IMR-90 (cell line): ENCODE results near the gene CDK13. TPM values are rescaled to one million over a fixed set of nuclear protein-coding genes. Genes with fewer than 3 reads are reported as not detected.

Experiments
- ATAC-seq: fragments of 200-7000 bp; cut with Tn5 transposase; 2 replicates; pipeline ENCODE4 v1.9.1; 2020; ENCODE audit warnings: low read depth, mild to moderate bottlenecking, moderate library complexity
- BruUV-seq: library from RNA; stranded (reverse); fragments of 400-500 nt; replicated peaks from 2 replicates; lab custom pipeline; 2021; lab: Mats Ljungman, UMichigan
- CTCF ChIA-PET: fragments of 300-600 bp; formaldehyde crosslinking; extraction: SDS; loops from one replicate; lab custom pipeline; 2021; ENCODE audit warnings: antibody characterized with exemption; lab: Yijun Ruan, JAX
- POLR2A ChIA-PET: fragments of 300-600 bp; sonication (Branson Sonifier 250); formaldehyde crosslinking; loops from one replicate; lab custom pipeline; 2022; ENCODE audit warnings: antibody characterized with exemption; ENCODE audit not compliant: unreplicated experiment; lab: Charles Lee
- DNase-seq: peaks from one replicate; pipeline ENCODE4 v3.0.0; 2013
- H2AFZ ChIP-seq: replicated peaks from 2 replicates; pipeline ENCODE3; 2013; ENCODE audit warnings: low read length, mild to moderate bottlenecking; ENCODE audit not compliant: poor library complexity
- H2AK5ac ChIP-seq: 2 replicates; pipeline ENCODE4 v1.6.1; 2013; ENCODE audit warnings: low read depth, low read length, inconsistent platforms
- H2AK9ac ChIP-seq: replicated peaks from 2 replicates; pipeline ENCODE3; 2013; ENCODE audit warnings: mild to moderate bottlenecking, low read depth, low read length, moderate library complexity; ENCODE audit not compliant: poor library complexity
- H2BK120ac ChIP-seq: 2 replicates; pipeline ENCODE4 v1.6.1; 2013; ENCODE audit warnings: low read depth, low read length, inconsistent platforms
- H2BK15ac ChIP-seq: 3 replicates; pipeline ENCODE4 v1.6.1; 2013; ENCODE audit warnings: low read depth, low read length, inconsistent platforms
- H2BK20ac ChIP-seq: 2 replicates; pipeline ENCODE4 v1.6.1; 2013; ENCODE audit warnings: low read depth, mild to moderate bottlenecking, inconsistent platforms, low read length, moderate library complexity
- H2BK5ac ChIP-seq: 2 replicates; pipeline ENCODE4 v1.6.1; 2013; ENCODE audit warnings: mild to moderate bottlenecking, low read depth, low read length, inconsistent platforms; ENCODE audit not compliant: poor library complexity, severe bottlenecking
- H3K14ac ChIP-seq: replicated peaks from 2 replicates; pipeline ENCODE4 v1.6.1; 2013; ENCODE audit warnings: low read depth, low read length, inconsistent platforms
- H3K18ac ChIP-seq: 2 replicates; pipeline ENCODE4 v1.6.1; 2013; ENCODE audit warnings: low read depth, low read length, control low read depth
- H3K23ac ChIP-seq: 2 replicates; pipeline ENCODE4 v1.6.1; 2013; ENCODE audit warnings: low read depth, low read length, inconsistent platforms
- H3K27ac ChIP-seq: 2 replicates; pipeline ENCODE4 v1.5.1; 2013; ENCODE audit warnings: mild to moderate bottlenecking, control low read depth, low read length; ENCODE audit not compliant: insufficient read depth
- H3K27me3 ChIP-seq: 2 replicates; pipeline ENCODE4 v1.6.1; 2013; ENCODE audit warnings: low read length; ENCODE audit not compliant: control insufficient read depth, insufficient read depth
- H3K36me3 ChIP-seq: 2 replicates; pipeline ENCODE4 v1.6.1; 2013; ENCODE audit warnings: low read length, mixed read lengths; ENCODE audit not compliant: control insufficient read depth, insufficient read depth
- H3K4ac ChIP-seq: 2 replicates; pipeline ENCODE4 v1.6.1; 2013; ENCODE audit warnings: low read depth, low read length, inconsistent platforms
- H3K4me1 ChIP-seq: 2 replicates; pipeline ENCODE4 v1.6.1; 2013; ENCODE audit warnings: low read length, mixed read lengths; ENCODE audit not compliant: control insufficient read depth, insufficient read depth
- H3K4me2 ChIP-seq: 2 replicates; pipeline ENCODE4 v1.6.1; 2013; ENCODE audit warnings: low read depth, mild to moderate bottlenecking, control low read depth, low read length, moderate library complexity
- H3K4me3 ChIP-seq: 2 replicates; pipeline ENCODE4 v1.5.1; 2013; ENCODE audit warnings: low read depth, mild to moderate bottlenecking, control low read depth, low read length, moderate library complexity; ENCODE audit not compliant: insufficient read depth
- H3K56ac ChIP-seq: 2 replicates; pipeline ENCODE4 v1.6.1; 2013; ENCODE audit warnings: low read length, inconsistent platforms; ENCODE audit not compliant: insufficient read depth; ENCODE audit errors: extremely low read depth
- H3K79me1 ChIP-seq, 2 experiments: 2 replicates each; pipeline ENCODE4 v1.6.1; 2013; ENCODE audit warnings: low read length in 2 of 2, inconsistent platforms in 1 of 2, low read depth in 1 of 2
- H3K9ac ChIP-seq: 2 replicates; pipeline ENCODE4 v1.6.1; 2013; ENCODE audit warnings: low read depth, low read length, control low read depth
- H3K9me1 ChIP-seq: 2 replicates; pipeline ENCODE4 v1.6.1; 2013; ENCODE audit warnings: low read length, inconsistent platforms; ENCODE audit not compliant: insufficient read depth
- H3K9me3 ChIP-seq: 2 replicates; pipeline ENCODE4 v1.6.1; 2013; ENCODE audit warnings: low read length; ENCODE audit not compliant: control insufficient read depth, insufficient read depth
- H4K20me1 ChIP-seq: 2 replicates; pipeline ENCODE4 v1.6.1; 2013; ENCODE audit warnings: low read length, inconsistent platforms; ENCODE audit not compliant: insufficient read depth
- H4K5ac ChIP-seq: 2 replicates; pipeline ENCODE4 v1.6.1; 2013; ENCODE audit warnings: mild to moderate bottlenecking, low read depth, low read length, control low read depth
- H4K8ac ChIP-seq, 2 experiments: 2 replicates each; pipeline ENCODE4 v1.6.1; 2013; ENCODE audit warnings: low read depth in 2 of 2, low read length in 2 of 2, control low read depth in 1 of 2, inconsistent platforms in 1 of 2
- H4K91ac ChIP-seq: 2 replicates; pipeline ENCODE4 v1.6.1; 2013; ENCODE audit warnings: low read depth, low read length, inconsistent platforms; ENCODE audit not compliant: insufficient read depth
- CEBPB ChIP-seq: IDR thresholded peaks from 2 replicates; pipeline ENCODE4 v1.6.1; 2012; ENCODE audit warnings: low read depth, low read length, improper control_type of control experiment
- NFE2L2 ChIP-seq: fragments of 150-350 bp; IDR thresholded peaks from 2 replicates; pipeline ENCODE4 v1.6.1; 2016; ENCODE audit warnings: low read depth, mild to moderate bottlenecking, low read length
- WGBS, 2 experiments: methylation state at CpG; one replicate each; pipeline versions ENCODE4 v1.1.5 to v1.1.7; 2013; ENCODE audit warnings: missing lambda C conversion rate in 2 of 2; ENCODE audit not compliant: insufficient read length in 1 of 2; ENCODE audit errors: extremely low coverage in 2 of 2; 5-methylcytosine and 5-hydroxymethylcytosine counted together
- dilution Hi-C: fragments of 300-500 bp; cut with HindIII; formaldehyde crosslinking; loops from one replicate; pipeline ENCODE4 v1.14.3; 2018; ENCODE audit warnings: low sequenced_read_pairs; ENCODE audit not compliant: unreplicated experiment
- in situ Hi-C: fragments of 300-500 bp; cut with MboI; formaldehyde crosslinking; loops from 3 replicates; pipeline ENCODE4 v1.14.3; 2019; ENCODE audit warnings: low sequenced_read_pairs, inconsistent platforms, mixed read lengths
- intact Hi-C: fragments of 100-400 bp; cut with micrococcal nuclease; formaldehyde crosslinking; loops from 2 replicates; pipeline ENCODE4 v1.10.0; 2022
- polyA plus RNA-seq, 3 experiments: library from polyadenylated mRNA; depleted of rRNA; stranded (reverse); fragments of >200 nt; gene quantifications; 2 replicates each; pipeline ENCODE4 v1.2.3, GENCODE V29; 2012; ENCODE audit warnings: low replicate concordance in 1 of 3
- total RNA-seq: library from RNA; depleted of rRNA; stranded (reverse); fragments of >200 nt; gene quantifications from 2 replicates; pipeline ENCODE4 v1.2.3, GENCODE V29; 2012

CDK13 gene
- total and polyA plus RNA-seq, 2 of the 4 experiments (the other 2 are of a cell fraction) = 20.1 to 50.4 TPM

- no peaks in the 10 kb centered on the region for H3K36me3 ChIP-seq
- DNase-seq (no peak), ATAC-seq (no peak)
- H2BK120ac ChIP-seq = no peak overlapping the region
- no peaks in the 10 kb centered on the region for H3K27me3 ChIP-seq
- no peak overlapping the region for H2BK20ac ChIP-seq
- no peak overlapping the region for H3K9ac ChIP-seq
- no peak overlapping the region for H2BK5ac ChIP-seq
- POLR2A ChIA-PET = no interaction called here
- dilution Hi-C loops = no loop called here
- H3K9me3 ChIP-seq = no peaks in the 10 kb centered on the region
- no peak overlapping the region for H2AFZ ChIP-seq
- H4K5ac ChIP-seq = no peak overlapping the region
- no peak overlapping the region for H2AK9ac ChIP-seq
- no peak overlapping the region for H3K14ac ChIP-seq
- no peak overlapping the region for H2AK5ac ChIP-seq
- CTCF ChIA-PET = no interaction called here
- no peak overlapping the region for H3K4me2 ChIP-seq
- BruUV-seq = no TSS peak
- in situ Hi-C loops = no loop called here
- H4K20me1 ChIP-seq = peaks cover 83% of the 10 kb centered on the region
- peaks cover 5% of the 10 kb centered on the region for H3K9me1 ChIP-seq
- TF ChIP-seq CEBPB (no peak), NFE2L2 (no peak)
- WGBS, 2 experiments = no CpG with 5 or more reads among the region's 3 CpGs
- H4K91ac ChIP-seq = no peak overlapping the region
- no peak overlapping the region for H4K8ac ChIP-seq
- intact Hi-C loops = no loop called here
- H3K18ac ChIP-seq = no peak overlapping the region
- no peak overlapping the region for H3K23ac ChIP-seq
- H3K79me1 ChIP-seq = peaks cover 3 to 79% of the 10 kb centered on the region in 2 experiments
- no peak overlapping the region for H3K56ac ChIP-seq
- peaks cover 14% of the 10 kb centered on the region for H3K4me1 ChIP-seq
- no peak overlapping the region for H3K27ac ChIP-seq
- H2BK15ac ChIP-seq = no peak overlapping the region
- no peak overlapping the region for H3K4me3 ChIP-seq
- H3K4ac ChIP-seq = no peak overlapping the region
These were observed 21.9 kb downstream of the CDK13 start for GRCh38 chr7:39971924-39972323.
